ENCODE data around the gene LRP1.

LRP1 gene

GRCh38 chr12:57224278-57224972, 96.1 kb downstream of the LRP1 start:
- no peak for TF ChIP-seq EZH2 (optimal IDR thresholded peaks at IDR 0.05; ENCODE audit: low read depth, low read length)
- no peak for TF ChIP-seq CTCF (IDR thresholded peaks at IDR 0.05; ENCODE audit: low read length)
- TF ChIP-seq EZH2phosphoT487 (IDR thresholded peaks at IDR 0.05; ENCODE audit: low read length) = no peak
- no peak for DNase-seq
- no peak overlapping the region for H3K27ac ChIP-seq (ENCODE audit: low read length)
- no peak overlapping the region for H2AFZ ChIP-seq (ENCODE audit: low read length)
- H3K4me2 ChIP-seq (ENCODE audit: low read depth, low read length) = no peak overlapping the region
- no peaks in the 10 kb centered on the region for H3F3A ChIP-seq (ENCODE audit: insufficient read depth, low read length)
- no peaks in the 10 kb centered on the region for H4K20me1 ChIP-seq (ENCODE audit: insufficient read depth, low read length)
- no peaks in the 10 kb centered on the region for H3K36me3 ChIP-seq (replicated peaks; ENCODE audit: insufficient read depth, low read length)
- peaks cover 14% of the 10 kb centered on the region for H3K4me1 ChIP-seq (ENCODE audit: low read length)
- no peaks in the 10 kb centered on the region for H3K9me3 ChIP-seq (replicated peaks; ENCODE audit: insufficient read depth, low read length)
- no peaks in the 10 kb centered on the region for H3K79me2 ChIP-seq (ENCODE audit: low read length)
- H3K9me2 ChIP-seq (replicated peaks; ENCODE audit: insufficient read depth, low read length) = no peaks in the 10 kb centered on the region
- peaks cover 57% of the 10 kb centered on the region for H3K27me3 ChIP-seq (replicated peaks; ENCODE audit: insufficient read depth, low read length)
- no peak overlapping the region for H3K9ac ChIP-seq (ENCODE audit: low read length)
- no peak overlapping the region for H3K4me3 ChIP-seq (ENCODE audit: low read length)

GRCh38 chr12:57224973-57225679, 96.8 kb downstream of the LRP1 start:
- Histone ChIP-seq H3K4me2 (ENCODE audit: low read depth, low read length) (peak overlapping the region; percentile 33; the same call in 1 of the 2 replicates), H3K4me1 (ENCODE audit: low read length) (peaks cover 14% of the 10 kb centered on the region)

GRCh38 chr12:57225680-57226210, 97.5 kb downstream of the LRP1 start:
- TF ChIP-seq EZH2phosphoT487 (IDR thresholded peaks at IDR 0.05; ENCODE audit: low read length) (no peak), CTCF (IDR thresholded peaks at IDR 0.05; ENCODE audit: low read length) (no peak), EZH2 (optimal IDR thresholded peaks at IDR 0.05; ENCODE audit: low read depth, low read length) (no peak)
- H3F3A ChIP-seq (ENCODE audit: insufficient read depth, low read length) = no peaks in the 10 kb centered on the region
- H3K9me2 ChIP-seq (replicated peaks; ENCODE audit: insufficient read depth, low read length) = no peaks in the 10 kb centered on the region
- H3K9ac ChIP-seq (ENCODE audit: low read length) = no peak overlapping the region
- peak overlapping the region; percentile 15; the same call in 1 of the 2 replicates for H2AFZ ChIP-seq (ENCODE audit: low read length)
- H3K79me2 ChIP-seq (ENCODE audit: low read length) = peaks cover 13% of the 10 kb centered on the region
- H3K27me3 ChIP-seq (replicated peaks; ENCODE audit: insufficient read depth, low read length) = peaks cover 44% of the 10 kb centered on the region
- H3K9me3 ChIP-seq (replicated peaks; ENCODE audit: insufficient read depth, low read length) = no peaks in the 10 kb centered on the region
- H3K27ac ChIP-seq (ENCODE audit: low read length) = no peak overlapping the region
- no peak for DNase-seq
- peak overlapping the region; percentile 33; the same call in 1 of the 2 replicates for H3K4me2 ChIP-seq (ENCODE audit: low read depth, low read length)
- H4K20me1 ChIP-seq (ENCODE audit: insufficient read depth, low read length) = no peaks in the 10 kb centered on the region
- peaks cover 16% of the 10 kb centered on the region for H3K4me1 ChIP-seq (ENCODE audit: low read length)
- H3K4me3 ChIP-seq (ENCODE audit: low read length) = no peak overlapping the region
- H3K36me3 ChIP-seq (replicated peaks; ENCODE audit: insufficient read depth, low read length) = no peaks in the 10 kb centered on the region

More at GRCh38 chr12:57224973-57225679, 96.8 kb downstream of the LRP1 start:
- peaks cover 50% of the 10 kb centered on the region for H3K27me3 ChIP-seq (replicated peaks; ENCODE audit: insufficient read depth, low read length)
- peak overlapping the region; percentile 15; the same call in 1 of the 2 replicates for H2AFZ ChIP-seq (ENCODE audit: low read length)
- H3F3A ChIP-seq (ENCODE audit: insufficient read depth, low read length) = no peaks in the 10 kb centered on the region
- peaks cover 7% of the 10 kb centered on the region for H3K79me2 ChIP-seq (ENCODE audit: low read length)
- peak; percentile 89 for DNase-seq
- peak; percentile 40 for TF ChIP-seq CTCF (IDR thresholded peaks at IDR 0.05; ENCODE audit: low read length)
- TF ChIP-seq EZH2phosphoT487 (IDR thresholded peaks at IDR 0.05; ENCODE audit: low read length) = no peak
- TF ChIP-seq EZH2 (optimal IDR thresholded peaks at IDR 0.05; ENCODE audit: low read depth, low read length) = no peak
- no peaks in the 10 kb centered on the region for H3K36me3 ChIP-seq (replicated peaks; ENCODE audit: insufficient read depth, low read length)
- H3K9me2 ChIP-seq (replicated peaks; ENCODE audit: insufficient read depth, low read length) = no peaks in the 10 kb centered on the region
- no peak overlapping the region for H3K27ac ChIP-seq (ENCODE audit: low read length)
- H3K4me3 ChIP-seq (ENCODE audit: low read length) = no peak overlapping the region
- no peaks in the 10 kb centered on the region for H3K9me3 ChIP-seq (replicated peaks; ENCODE audit: insufficient read depth, low read length)
- no peaks in the 10 kb centered on the region for H4K20me1 ChIP-seq (ENCODE audit: insufficient read depth, low read length)
- H3K9ac ChIP-seq (ENCODE audit: low read length) = no peak overlapping the region

All from MM.1S (cell line).